Osteoblast (primary cell): ENCODE measurements around the gene OVCA2. TPM values are rescaled to one million over a fixed set of nuclear protein-coding genes. Genes with fewer than 3 reads are reported as not detected.

Source experiments
- DNase-seq: peaks from one replicate; pipeline ENCODE4 v3.0.0; 2011; ENCODE audit warnings: low spot score, mixed read lengths; ENCODE audit not compliant: insufficient read length; ENCODE audit errors: missing footprints
- H2AFZ ChIP-seq: 2 replicates; pipeline ENCODE4 v1.6.0; 2011; ENCODE audit warnings: mild to moderate bottlenecking, low read length
- H3K27ac ChIP-seq: 2 replicates; pipeline ENCODE4 v1.5.1; 2011; ENCODE audit warnings: mild to moderate bottlenecking, low read depth, low read length, moderate library complexity
- H3K27me3 ChIP-seq: 2 replicates; pipeline ENCODE4 v1.6.0; 2012; ENCODE audit warnings: mild to moderate bottlenecking, control low read depth, inconsistent platforms, low read length, moderate library complexity; ENCODE audit not compliant: insufficient read depth
- H3K36me3 ChIP-seq: 2 replicates; pipeline ENCODE4 v1.5.1; 2011; ENCODE audit warnings: mild to moderate bottlenecking, low read length, control low read depth, moderate library complexity; ENCODE audit not compliant: insufficient read depth
- H3K4me1 ChIP-seq: 2 replicates; pipeline ENCODE4 v1.5.1; 2011; ENCODE audit warnings: mild to moderate bottlenecking, low read length, control low read depth, moderate library complexity; ENCODE audit not compliant: insufficient read depth
- H3K4me2 ChIP-seq: 2 replicates; pipeline ENCODE4 v1.6.0; 2011; ENCODE audit warnings: mild to moderate bottlenecking, low read length; ENCODE audit not compliant: insufficient read depth
- H3K4me3 ChIP-seq: fragments of 200-600 bp; sonication (generic); 3 replicates; pipeline ENCODE4 v1.5.1; 2012; ENCODE audit warnings: mild to moderate bottlenecking, low read length, inconsistent platforms; ENCODE audit not compliant: insufficient read depth
- H3K79me2 ChIP-seq: 2 replicates; pipeline ENCODE4 v1.6.0; 2012; ENCODE audit warnings: mild to moderate bottlenecking, low read length, control low read depth, inconsistent platforms; ENCODE audit not compliant: insufficient read depth
- H3K9me3 ChIP-seq: 2 replicates; pipeline ENCODE4 v1.5.1; 2011; ENCODE audit warnings: low read depth, low read length, control low read depth
- H4K20me1 ChIP-seq: 2 replicates; pipeline ENCODE4 v1.6.0; 2012; ENCODE audit warnings: mild to moderate bottlenecking, low read length, control low read depth; ENCODE audit not compliant: insufficient read depth
- CTCF ChIP-seq: IDR thresholded peaks from 2 replicates; pipeline ENCODE4 v1.5.1; 2011; ENCODE audit warnings: mild to moderate bottlenecking, low read depth, low read length, moderate library complexity; ENCODE audit errors: extremely low read depth
- total RNA-seq: library from RNA; depleted of rRNA; stranded (reverse); fragments of >200 nt; gene quantifications from 2 replicates; pipeline ENCODE4 v1.2.3, GENCODE V29; 2012

The OVCA2 gene
- total RNA-seq, 1 donor = 59.0 TPM

GRCh38 chr17:2029911-2030778 lies 11.7 kb upstream of the OVCA2 start, which contains the start of gene DPH1:
Gene DPH1 (plus strand): TSS chr17:2030153. CDS start chr17:2030170, 17 bp downstream.
- H3K9me3 ChIP-seq = no peaks in the 10 kb centered on the region
- peak within 1 kb of the TSS; percentile 100 for H3K4me3 ChIP-seq
- H2AFZ ChIP-seq = peak within 1 kb of the TSS; percentile 86
- no peaks in the 10 kb centered on the region for H4K20me1 ChIP-seq
- peak; percentile 99 for DNase-seq
- no peaks in the 10 kb centered on the region for H3K36me3 ChIP-seq
- H3K27me3 ChIP-seq = peaks cover 6% of the 10 kb centered on the region
- no peak for TF ChIP-seq CTCF
- peak within 1 kb of the TSS; percentile 92 for H3K27ac ChIP-seq
- H3K4me1 ChIP-seq = peaks cover 55% of the 10 kb centered on the region
- peaks cover 24% of the 10 kb centered on the region for H3K79me2 ChIP-seq
- H3K4me2 ChIP-seq = peak within 1 kb of the TSS; percentile 85

- peak; percentile 61 for TF ChIP-seq CTCF
- peaks cover 2% of the 10 kb centered on the region for H3K36me3 ChIP-seq
- DNase-seq = no peak
- no peaks in the 10 kb centered on the region for H3K9me3 ChIP-seq
- H4K20me1 ChIP-seq = no peaks in the 10 kb centered on the region
- H3K27me3 ChIP-seq = peaks cover 4% of the 10 kb centered on the region
- peaks cover 56% of the 10 kb centered on the region for H3K4me1 ChIP-seq
- H3K4me3 ChIP-seq = peak overlapping the region; percentile 100
- peak overlapping the region; percentile 85 for H3K4me2 ChIP-seq
- H3K27ac ChIP-seq = peak overlapping the region; percentile 92
- peaks cover 24% of the 10 kb centered on the region for H3K79me2 ChIP-seq
- H2AFZ ChIP-seq = peak overlapping the region; percentile 86
Observed at GRCh38 chr17:2030779-2031163, 11.1 kb upstream of the OVCA2 start.

GRCh38 chr17:2033153-2033552 lies 8.7 kb upstream of the OVCA2 start:
- H3K9me3 ChIP-seq = no peaks in the 10 kb centered on the region
- H3K79me2 ChIP-seq = peaks cover 24% of the 10 kb centered on the region
- no peaks in the 10 kb centered on the region for H4K20me1 ChIP-seq
- peaks cover 22% of the 10 kb centered on the region for H3K36me3 ChIP-seq
- H3K4me1 ChIP-seq = peaks cover 44% of the 10 kb centered on the region
- peak overlapping the region; percentile 58 for H3K4me2 ChIP-seq
- no peaks in the 10 kb centered on the region for H3K27me3 ChIP-seq
- H3K27ac ChIP-seq = peak overlapping the region; percentile 73
- no peak overlapping the region for H2AFZ ChIP-seq
- peak overlapping the region; percentile 19 for H3K4me3 ChIP-seq
- TF ChIP-seq CTCF = no peak
- DNase-seq = peak; percentile 89

GRCh38 chr17:2034157-2034556 lies 7.7 kb upstream of the OVCA2 start:
- peak overlapping the region; percentile 73 for H3K27ac ChIP-seq
- H3K4me2 ChIP-seq = peak overlapping the region; percentile 58
- peak; percentile 93 for DNase-seq

More at GRCh38 chr17:2034157-2034556, 7.7 kb upstream of the OVCA2 start:
- H3K9me3 ChIP-seq = no peaks in the 10 kb centered on the region
- H3K27me3 ChIP-seq = no peaks in the 10 kb centered on the region
- H3K79me2 ChIP-seq = peaks cover 24% of the 10 kb centered on the region
- H3K4me1 ChIP-seq = peaks cover 35% of the 10 kb centered on the region
- no peaks in the 10 kb centered on the region for H4K20me1 ChIP-seq
- H3K36me3 ChIP-seq = peaks cover 29% of the 10 kb centered on the region
- TF ChIP-seq CTCF = no peak
- H3K4me3 ChIP-seq = peak overlapping the region; percentile 27
- no peak overlapping the region for H2AFZ ChIP-seq
